Measurements from ENCODE around the gene KCNAB2. TPM values are rescaled to one million over a fixed set of nuclear protein-coding genes. Genes with fewer than 3 reads are reported as not detected.

The KCNAB2 gene
- polyA plus RNA-seq, 3 donors = 3.0 to 11.4 (median 8.1) TPM

GRCh38 chr1:6099297-6099696, 53.6 kb downstream of the KCNAB2 start:
- WGBS, 3 donors = 80 to 89% (median 87%) methylated on average over 15 of the region's 15 CpGs
- H3K27ac ChIP-seq (ENCODE audit: low read depth, low read length) = no peak overlapping the region

DNA sequence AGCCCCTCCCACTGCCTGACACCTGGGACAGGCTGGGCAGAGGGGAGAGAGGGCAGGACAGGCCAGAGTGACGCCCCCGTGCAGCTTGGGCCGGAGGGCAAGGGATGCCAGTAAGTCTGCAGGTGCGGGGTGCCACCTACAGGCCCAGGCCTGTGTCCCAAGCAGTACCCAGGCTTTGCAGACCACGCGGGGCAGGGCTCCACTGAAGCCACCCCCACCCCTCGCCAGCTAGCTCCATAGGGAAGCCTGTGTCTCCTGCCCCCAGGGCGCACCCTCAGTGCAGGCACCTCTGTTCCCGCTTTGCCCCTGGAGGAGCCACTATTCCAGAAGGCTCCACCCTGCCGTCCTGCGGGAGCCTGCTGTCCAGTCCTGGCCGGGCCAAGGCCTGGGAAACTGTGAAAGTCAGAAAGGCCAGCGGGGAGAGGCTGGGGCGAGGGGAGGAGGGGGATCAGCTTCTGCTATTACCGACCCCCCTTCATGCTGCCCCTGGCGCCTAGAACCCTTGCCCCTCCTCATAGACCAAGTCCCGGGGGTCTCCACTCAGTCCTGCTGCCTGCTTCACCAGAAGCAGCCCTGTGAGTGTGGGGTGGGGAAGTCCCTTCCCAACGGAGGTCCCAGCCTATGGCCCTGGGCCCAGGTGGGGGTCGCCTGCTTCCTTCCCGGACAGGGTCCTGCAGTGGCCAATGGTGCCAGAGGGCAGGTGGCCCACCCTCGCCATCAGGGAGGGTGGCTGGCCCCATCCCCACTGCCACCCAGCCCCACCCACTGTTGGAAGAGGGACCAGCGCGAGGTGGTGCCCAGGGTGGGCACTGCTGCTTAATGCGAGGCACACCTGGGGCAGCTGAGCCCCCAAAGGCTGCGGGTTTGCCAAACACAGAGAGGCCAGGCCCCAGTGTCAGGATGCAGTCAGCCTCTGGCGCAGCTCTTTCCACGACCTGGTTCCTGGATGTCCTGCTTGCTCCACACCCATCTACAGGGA, 54.4 kb downstream of the KCNAB2 start:
- WGBS, 3 donors = 66 to 71% (median 67%) methylated on average over 26 to 27 of the region's 27 CpGs
- H3K27ac ChIP-seq (ENCODE audit: low read depth, low read length) = no peak overlapping the region

DNA sequence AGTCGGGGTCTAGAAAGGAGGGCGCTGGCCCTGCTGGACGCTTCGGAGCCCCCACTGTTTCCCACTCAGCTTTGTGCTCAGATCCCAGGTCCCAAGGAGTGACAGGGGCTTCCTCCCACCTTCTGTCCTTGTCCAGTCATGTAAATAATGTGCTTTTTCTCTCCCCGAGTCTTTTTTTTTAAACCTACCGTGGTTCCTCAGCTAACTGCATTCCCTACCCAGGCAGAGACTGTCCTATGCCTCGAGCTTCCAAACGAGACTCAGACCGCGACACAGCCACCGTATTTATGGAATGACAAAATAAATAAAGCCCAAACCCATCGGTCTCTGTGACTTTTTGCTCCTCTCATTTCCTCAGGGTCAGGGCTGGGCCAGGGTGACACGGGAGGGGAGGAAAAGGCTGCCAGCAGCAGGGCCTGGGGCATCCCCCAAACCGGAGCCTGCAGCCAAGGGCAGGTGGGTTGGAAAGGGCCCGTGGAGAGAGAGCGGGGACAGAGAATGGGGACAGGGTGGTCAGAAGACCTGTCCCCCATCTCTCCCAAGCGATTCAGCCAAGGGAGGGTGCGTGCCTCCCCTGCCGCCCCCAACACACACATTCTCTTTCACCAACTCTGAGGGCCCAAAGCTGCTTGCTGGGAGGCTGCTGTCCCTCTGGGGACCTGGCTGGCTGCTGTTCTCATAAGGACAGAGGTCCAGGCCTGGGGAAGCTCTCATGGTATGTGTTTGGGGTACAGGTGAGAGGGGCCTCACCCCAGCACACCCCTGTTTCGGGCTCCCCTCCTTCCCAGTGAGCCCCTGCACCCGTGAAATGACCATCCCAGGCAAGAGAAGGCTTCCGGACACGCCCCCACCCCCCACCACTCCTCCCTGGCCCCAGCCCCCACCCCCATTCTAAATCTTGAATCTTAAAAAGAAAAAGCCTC, 55.4 kb downstream of the KCNAB2 start:
- no peak overlapping the region for H3K27ac ChIP-seq (ENCODE audit: low read depth, low read length)
- 46 to 57% (median 54%) methylated on average over 23 of the region's 23 CpGs for WGBS, 3 donors

- no peak overlapping the region for H3K27ac ChIP-seq (ENCODE audit: low read depth, low read length)
- WGBS, 3 donors = 41 to 47% (median 46%) methylated on average over 25 of the region's 25 CpGs
These were observed 56.3 kb downstream of the KCNAB2 start for GRCh38 chr1:6101826-6102531.

GRCh38 chr1:6102532-6102845, 56.8 kb downstream of the KCNAB2 start:
- WGBS, 3 donors = 69 to 85% (median 82%) methylated on average over 9 of the region's 9 CpGs
- no peak overlapping the region for H3K27ac ChIP-seq (ENCODE audit: low read depth, low read length)

- no peak overlapping the region for H3K27ac ChIP-seq (ENCODE audit: low read depth, low read length)
- 69 to 75% (median 73%) methylated on average over 21 to 22 of the region's 22 CpGs for WGBS, 3 donors
These were observed 57.6 kb downstream of the KCNAB2 start for GRCh38 chr1:6103111-6103853.

- WGBS, 3 donors = 63 to 76% (median 76%) methylated on average over 13 of the region's 13 CpGs
- no peak overlapping the region for H3K27ac ChIP-seq (ENCODE audit: low read depth, low read length)
These were observed 58.3 kb downstream of the KCNAB2 start for GRCh38 chr1:6103854-6104530.

GRCh38 chr1:6104631-6105030, 58.9 kb downstream of the KCNAB2 start:
- no peak overlapping the region for H3K27ac ChIP-seq (ENCODE audit: low read depth, low read length)
- WGBS, 3 donors = 57 to 85% (median 79%) methylated on average over 8 to 9 of the region's 9 CpGs

DNA sequence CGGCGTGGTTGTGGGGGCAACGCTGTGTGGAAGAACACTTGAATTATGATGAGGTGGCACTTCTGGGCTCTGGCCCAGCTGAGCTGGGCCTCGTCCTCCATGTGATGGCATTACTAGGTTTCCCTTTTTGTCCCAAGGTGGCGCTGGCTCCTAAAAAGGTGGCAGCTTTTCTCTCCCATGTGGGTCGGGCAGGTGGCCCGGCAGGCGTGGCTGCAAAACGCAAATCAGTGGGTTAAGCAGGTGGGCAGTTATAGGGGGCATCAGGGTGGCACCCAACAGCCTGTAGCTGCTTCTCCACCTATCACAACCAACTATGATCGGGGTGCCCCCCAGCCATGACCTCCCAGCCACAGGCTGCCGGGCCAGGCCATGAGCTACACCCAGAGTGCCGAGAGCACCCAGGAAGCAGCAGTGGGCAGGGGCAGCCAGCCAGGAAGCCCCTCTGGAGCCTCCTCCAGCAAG, 59.6 kb downstream of the KCNAB2 start:
- 63 to 77% (median 72%) methylated on average over 12 of the region's 12 CpGs for WGBS, 3 donors
- no peak overlapping the region for H3K27ac ChIP-seq (ENCODE audit: low read depth, low read length)

DNA sequence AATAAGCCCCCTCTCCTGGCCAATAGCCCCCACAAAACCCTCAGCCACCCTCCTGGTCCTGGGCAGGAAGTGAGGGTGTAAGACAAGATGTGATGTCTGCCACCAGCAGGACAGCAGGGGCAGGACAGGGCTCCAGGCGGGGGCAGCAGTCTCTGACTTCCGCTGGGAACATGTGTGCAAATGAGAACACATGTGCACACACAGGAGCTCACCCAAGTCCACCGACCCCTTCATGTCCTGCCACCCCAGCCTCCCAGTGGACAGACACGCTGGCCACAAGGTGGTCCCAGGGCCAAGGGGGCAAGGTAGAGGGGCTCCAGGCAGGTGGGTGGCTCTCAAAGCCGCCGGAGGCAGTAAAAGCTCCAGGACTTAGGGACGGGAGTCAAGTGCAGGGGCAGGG, 60.1 kb downstream of the KCNAB2 start:
- H3K27ac ChIP-seq (ENCODE audit: low read depth, low read length) = no peak overlapping the region
- WGBS, 3 donors = 67 to 79% (median 72%) methylated on average over 6 to 7 of the region's 7 CpGs

GRCh38 chr1:6106321-6106731, 60.6 kb downstream of the KCNAB2 start:
- 88 to 91% (median 89%) methylated on average over 26 to 28 of the region's 28 CpGs for WGBS, 3 donors

GRCh38 chr1:6106977-6107376, 61.3 kb downstream of the KCNAB2 start:
- 86 to 96% (median 93%) methylated on average over 6 of the region's 6 CpGs for WGBS, 3 donors
- no peak overlapping the region for H3K27ac ChIP-seq (ENCODE audit: low read depth, low read length)

More at GRCh38 chr1:6106321-6106731, 60.6 kb downstream of the KCNAB2 start:
- H3K27ac ChIP-seq (ENCODE audit: low read depth, low read length) = no peak overlapping the region

- 81 to 93% (median 91%) methylated on average over 8 of the region's 8 CpGs for WGBS, 3 donors
- no peak overlapping the region for H3K27ac ChIP-seq (ENCODE audit: low read depth, low read length)
These were observed 62.0 kb downstream of the KCNAB2 start for GRCh38 chr1:6107409-6108356.

- WGBS, 3 donors = 50 to 71% (median 71%) methylated on average over 2 of the region's 2 CpGs
- no peak overlapping the region for H3K27ac ChIP-seq (ENCODE audit: low read depth, low read length)
These were observed 62.8 kb downstream of the KCNAB2 start for GRCh38 chr1:6108476-6108875.

- WGBS, 3 donors = 41 to 47% (median 46%) methylated on average over 15 of the region's 15 CpGs
- no peak overlapping the region for H3K27ac ChIP-seq (ENCODE audit: low read depth, low read length)
These were observed 63.4 kb downstream of the KCNAB2 start for GRCh38 chr1:6108937-6109614.

DNA sequence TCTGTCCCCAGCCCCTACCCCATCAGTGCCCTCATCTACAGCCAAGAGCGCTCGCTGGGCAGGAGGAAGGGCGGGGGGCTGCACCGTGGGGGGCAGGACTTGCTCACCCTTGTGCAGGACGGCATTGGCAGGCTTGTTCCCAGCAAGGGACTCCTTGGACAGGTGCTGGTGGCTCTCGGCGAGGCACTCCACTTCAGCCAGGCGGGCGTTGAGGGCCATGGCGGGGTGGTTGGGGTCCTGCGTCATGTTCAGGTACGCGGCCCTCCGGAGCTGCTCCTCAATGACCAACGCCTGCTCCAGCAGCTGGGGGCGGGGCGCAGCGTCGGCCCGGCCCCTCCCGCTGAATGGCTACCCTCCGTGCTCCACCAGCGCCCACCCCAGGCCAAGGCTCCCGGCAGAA, 64.0 kb downstream of the KCNAB2 start:
- WGBS, 3 donors = 65 to 81% (median 76%) methylated on average over 21 to 24 of the region's 24 CpGs
- H3K27ac ChIP-seq (ENCODE audit: low read depth, low read length) = no peak overlapping the region

Data from adipose tissue (tissue), 3 donors.